ENCODE results near the gene RAB33A.

Gene RAB33A

DNA sequence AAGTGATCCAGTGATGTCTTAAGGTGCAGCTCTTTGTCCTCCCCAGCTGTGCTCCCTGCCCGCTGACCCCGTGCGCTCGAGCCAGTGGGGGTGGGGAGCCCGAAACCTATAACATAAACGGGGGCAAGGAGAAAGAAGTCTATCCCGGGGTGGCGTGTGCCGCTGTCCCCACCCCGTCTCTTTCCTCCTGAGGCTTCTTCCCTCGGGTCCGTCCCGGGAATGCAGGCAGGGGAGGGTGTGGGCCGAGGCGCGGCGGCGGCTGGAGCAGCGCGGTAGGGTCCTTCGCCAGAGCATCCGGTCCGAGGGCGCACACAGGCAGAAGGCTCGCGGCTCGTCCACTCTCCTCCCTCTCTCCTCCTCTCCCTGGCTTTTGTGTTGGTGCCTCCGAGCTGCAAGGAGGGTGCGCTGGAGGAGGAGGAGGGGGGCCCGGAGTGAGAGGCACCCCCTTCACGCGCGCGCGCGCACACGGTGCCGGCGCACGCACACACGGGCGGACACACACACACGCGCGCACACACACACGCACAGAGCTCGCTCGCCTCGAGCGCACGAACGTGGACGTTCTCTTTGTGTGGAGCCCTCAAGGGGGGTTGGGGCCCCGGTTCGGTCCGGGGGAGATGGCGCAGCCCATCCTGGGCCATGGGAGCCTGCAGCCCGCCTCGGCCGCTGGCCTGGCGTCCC is at the start of gene RAB33A:
Gene RAB33A (plus strand): TSS at position 517 of the 681 bp plus-strand sequence. CDS start 101 bp downstream, at position 618.
- no peak for DNase-seq

DNA sequence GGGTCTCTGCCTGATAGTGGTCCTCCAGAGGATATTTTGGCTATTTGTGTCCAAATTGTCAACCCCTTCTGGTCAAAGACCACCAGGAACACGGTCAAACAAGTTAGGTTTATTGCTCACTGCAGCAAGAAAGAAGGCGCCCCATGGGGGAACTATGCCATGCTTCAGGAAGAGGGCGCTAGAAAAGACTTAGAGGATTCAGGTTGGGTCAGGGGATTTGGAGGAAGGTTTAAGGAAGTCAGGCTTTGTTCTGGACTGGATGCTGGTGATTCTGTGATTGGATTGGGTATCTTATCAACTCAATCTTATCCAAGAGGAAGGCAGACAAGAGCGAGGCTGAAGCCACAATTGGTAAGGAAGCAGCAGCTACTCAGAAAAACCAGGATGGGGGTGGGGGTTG is 47.2 kb upstream of the RAB33A start:
- no peak for DNase-seq

DNA sequence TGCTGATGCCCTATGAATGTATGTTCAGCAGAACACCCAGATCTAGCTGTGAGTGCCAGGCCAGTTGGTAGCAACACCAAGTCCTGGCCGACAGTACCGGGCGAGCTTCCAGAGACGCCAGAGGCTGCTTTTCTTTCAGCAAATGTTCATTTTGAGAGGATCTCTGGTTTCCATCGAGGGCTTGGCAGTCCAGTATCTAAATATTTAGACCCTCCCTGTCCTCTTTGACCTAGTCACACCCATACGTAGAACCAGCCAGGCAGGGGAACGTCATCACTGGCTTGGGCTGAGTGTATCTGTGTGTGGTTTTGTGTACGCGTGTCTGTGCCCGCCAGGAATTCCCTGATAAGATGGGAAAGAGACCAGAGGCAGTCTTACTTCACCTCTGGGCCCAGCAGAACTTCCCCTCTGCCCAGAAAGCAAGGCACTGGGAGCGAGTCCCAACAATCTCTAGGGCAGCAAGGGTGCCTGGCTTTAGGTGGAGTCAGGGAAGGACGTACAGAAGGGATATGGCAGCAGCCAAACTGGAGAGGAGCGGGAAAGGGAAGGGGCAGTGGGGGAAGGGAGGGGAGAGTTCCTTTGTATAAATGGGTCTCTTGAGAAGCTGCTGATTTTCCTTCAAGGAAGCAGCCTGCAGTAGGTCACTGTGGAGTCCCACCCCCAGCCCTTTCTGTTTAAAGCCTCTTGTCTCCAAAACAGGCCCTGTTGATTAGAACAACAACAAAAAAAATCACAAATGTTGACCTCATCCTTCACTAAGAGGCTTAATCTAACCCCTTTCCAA is 46.5 kb upstream of the RAB33A start:
- DNase-seq, result no peak

DNA sequence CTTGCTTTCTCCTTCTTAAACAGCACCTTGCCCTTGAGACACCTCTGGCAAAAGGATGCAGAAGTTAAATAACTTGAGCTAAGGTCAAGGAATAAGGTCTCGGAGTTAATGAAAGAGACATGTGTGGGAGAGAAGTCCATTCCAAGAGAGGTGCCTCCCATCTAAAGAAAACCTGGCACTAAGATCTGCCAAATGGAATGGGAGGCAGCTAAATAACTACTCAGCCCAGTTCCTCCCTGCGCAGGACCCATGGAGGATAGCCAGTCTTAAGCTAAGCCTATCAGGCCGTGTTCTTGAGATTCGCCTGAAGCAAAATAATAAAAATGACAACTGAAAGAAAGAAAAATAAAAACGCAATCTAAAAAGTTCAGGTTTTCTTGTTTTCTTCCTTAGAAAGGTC is 40.8 kb upstream of the RAB33A start:
- DNase-seq, result no peak

DNA sequence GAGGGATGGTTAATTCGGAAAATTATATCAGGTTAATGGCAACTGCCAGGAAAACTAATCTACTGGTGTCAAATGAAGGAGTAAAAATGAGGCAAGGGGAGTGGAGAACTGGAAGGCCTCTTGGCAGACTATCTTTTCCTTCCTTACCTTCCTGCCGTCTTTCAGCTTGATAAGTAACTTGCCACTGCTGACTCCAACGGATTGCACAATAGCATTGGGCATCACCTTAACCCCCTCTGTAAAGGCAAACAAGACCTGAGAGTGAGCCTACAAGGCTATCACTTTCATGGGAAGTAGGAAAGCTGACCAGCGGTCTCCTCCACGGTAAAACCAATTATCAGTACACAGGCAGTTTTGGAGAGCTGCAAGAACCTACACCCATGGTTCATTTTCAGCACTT is 35.3 kb upstream of the RAB33A start:
- no peak for DNase-seq

DNA sequence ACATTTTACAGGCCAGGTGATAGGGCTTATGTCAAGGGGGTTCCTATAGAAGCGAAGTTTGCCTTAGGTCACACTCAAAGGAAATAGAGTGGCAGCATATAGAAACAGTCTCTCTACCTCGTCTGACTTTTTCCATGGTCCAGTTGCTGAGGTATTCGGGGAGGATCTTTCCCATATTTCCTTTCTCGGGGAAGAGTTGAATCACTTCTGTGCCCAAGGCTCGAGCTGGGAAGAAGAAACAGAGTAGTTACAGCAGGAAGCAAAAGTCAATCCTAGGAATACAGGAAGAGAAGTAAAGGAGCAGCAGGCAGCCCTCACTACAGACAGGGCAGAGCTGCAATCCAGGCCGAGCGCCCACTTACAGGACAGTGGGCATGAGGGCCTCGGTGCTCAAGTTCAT is 34.8 kb upstream of the RAB33A start:
- DNase-seq, result no peak

DNA sequence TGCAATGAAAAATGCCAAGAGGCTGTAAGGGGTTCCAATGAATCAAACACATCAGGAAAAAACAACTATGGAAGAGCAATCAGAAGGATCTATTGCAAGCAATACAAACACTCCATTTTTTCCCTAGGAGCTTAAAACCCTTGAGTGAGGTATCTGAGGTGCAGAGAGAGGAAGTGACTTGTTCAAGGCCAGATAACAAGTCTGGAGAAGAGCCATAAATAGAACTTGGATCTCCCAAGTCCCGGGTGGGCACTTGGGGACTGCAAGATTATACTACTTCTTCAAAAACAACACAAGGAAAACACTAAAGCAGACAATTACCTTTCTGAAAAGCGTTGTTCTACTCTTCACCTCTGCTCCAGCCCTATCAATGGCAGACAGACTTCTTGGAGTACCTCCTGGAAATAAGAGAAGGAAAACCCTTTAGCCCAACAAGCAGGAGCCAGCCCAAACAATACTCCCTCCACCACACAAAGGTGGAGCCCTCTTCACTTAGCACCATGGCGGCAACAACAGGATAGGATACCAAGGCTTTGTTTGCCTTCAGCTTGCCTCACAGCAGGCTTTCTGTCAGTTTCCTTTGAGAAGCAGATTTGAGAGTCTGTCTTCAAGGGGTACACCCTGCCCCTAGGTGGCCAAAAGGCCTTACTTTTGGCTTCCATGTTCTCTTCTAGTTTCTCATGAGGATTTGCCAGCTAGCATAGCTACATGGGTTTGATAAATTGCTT is 32.1 kb upstream of the RAB33A start:
- no peak for DNase-seq

DNA sequence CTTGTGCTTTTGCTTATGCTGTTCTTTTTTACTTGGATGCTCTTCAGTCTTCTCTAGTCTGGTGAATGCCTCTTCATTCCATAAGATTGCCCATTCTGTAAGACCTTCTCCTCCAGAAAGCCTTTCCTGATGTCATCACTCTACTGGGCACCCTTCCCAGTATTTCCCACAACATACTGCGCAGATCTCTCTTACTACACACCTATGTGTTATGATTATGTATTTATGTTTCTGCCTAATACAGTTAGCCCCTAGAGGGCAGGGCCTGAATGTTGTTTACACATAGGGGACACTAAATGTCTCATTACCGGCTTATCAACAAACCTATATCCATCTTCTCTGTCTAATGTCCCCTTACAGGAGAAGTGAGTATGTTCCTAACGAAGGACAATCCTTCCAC is 27.3 kb upstream of the RAB33A start:
- peak; percentile 34 for DNase-seq

DNA sequence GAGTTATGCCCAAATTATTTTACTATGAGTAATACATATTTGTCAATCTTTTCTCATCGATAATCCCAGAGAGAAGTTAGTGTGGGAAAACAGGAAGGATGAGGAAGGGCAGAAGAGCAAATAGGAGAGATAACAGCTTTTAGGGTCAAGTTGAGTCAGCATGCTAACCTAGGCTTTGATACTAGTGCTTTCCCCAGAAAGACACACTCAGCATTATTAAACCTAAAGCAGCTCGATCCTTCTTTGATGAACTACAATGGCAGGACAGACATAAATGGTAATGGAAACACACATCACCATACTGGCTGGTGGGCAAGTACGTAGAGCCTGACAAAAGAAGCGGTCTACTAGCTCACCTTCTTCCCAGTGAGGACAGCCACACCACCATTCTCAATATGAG is 26.6 kb upstream of the RAB33A start:
- DNase-seq, result no peak

DNA sequence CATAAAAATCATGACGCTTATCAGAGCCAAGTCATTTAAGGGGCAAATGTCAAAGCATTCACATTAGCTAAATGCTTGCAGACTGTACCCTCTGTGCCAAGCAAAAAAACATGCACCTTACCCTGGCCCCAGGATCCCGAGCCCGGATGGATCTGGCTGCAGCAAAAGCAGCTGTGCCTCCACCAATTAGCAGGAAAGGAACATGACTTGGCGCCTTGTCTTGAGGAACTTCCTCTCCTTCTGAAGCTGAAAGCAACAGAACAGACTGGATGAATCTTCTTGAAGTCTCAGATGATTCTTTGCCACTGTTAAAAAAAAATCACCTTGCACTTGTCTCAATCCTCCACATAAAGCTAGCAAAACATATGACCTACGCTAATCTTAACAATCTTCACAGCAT is 24.1 kb upstream of the RAB33A start:
- DNase-seq, result no peak

DNA sequence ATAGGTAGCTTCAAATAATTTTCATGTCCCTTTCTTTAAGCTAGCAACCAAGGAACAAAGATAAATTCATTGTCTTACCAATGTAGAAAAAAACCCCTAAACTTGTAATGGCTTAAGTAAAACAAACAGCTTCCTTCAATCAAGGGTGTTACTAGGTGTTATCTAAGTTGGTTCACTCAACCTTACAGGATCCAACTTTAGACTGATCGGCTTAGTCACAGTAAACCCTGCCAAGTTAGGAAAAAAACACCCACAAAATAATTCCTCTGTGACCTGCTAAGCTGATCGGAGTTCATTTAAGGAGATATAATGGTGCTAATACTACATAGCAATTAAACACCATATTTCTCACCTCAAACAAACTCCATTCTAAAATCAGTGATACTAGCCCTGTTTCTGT is 16.2 kb upstream of the RAB33A start:
- DNase-seq, result no peak

DNA sequence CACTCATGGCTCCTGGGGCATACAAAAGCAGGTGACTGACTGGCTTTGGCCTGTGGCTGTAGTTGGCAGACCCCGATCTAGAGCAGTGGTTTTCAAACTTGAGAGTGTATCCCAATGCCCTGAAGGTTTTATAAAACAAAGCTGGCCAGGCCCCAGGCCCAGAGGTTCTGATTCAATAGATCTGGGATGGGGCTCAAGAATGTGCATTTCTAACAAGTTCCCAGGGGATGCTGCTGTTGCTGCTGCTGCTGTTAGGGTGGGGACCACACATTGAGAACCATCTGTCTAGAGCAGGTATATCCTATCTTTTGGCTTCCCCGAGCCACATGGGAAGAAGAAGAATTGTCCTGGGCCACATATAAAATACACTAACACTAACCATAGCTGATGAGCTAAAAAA is 13.5 kb upstream of the RAB33A start:
- no peak for DNase-seq

DNA sequence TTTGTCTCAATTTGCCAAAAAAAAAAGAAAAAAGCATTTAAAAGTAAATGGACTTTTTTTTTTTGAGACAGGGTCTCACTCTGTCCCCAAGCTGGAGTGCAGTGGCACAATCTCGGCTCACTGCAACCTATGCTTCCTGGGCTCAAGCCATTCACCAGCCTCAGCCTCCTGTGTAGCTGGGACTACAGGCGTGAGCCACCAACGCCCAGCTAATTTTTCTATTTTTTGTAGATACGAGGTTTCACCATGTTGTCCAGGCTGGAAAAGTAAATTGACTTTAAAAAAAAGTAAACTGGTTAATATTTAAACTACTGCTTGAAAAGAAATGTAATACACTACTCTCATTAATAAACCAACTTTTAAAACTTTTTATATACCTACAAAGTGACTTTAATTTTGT is 12.0 kb upstream of the RAB33A start:
- no peak for DNase-seq

DNA sequence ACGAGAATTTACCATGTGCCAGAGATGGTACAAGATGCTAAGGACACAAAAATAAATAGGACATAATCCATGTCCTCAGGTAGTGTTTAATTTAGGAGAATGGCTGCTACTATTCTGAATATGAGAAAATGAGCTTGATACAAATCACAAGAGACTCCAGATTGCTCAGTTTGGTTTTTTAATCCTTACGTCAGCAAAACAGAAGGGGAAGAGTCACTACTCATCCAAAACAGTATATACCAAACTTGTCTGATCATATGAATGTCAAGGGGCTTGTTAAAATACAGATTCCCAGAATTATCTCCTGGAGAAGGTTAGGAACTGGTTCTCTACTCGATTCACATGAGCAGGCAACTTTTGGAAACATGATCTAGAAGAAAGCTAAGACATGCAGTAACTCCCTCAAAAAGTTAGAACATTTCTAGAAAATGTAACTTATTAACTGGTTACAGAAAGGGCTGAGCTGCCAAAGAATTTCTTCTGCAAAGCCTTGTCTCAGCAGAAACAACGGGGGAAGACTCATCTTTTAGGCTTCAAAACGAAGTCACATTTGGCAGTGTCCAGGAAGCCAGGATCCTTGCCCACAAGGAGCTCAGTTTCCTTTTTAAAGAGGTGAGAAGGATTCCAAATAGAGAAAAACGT is 9.5 kb upstream of the RAB33A start:
- no peak for DNase-seq

DNA sequence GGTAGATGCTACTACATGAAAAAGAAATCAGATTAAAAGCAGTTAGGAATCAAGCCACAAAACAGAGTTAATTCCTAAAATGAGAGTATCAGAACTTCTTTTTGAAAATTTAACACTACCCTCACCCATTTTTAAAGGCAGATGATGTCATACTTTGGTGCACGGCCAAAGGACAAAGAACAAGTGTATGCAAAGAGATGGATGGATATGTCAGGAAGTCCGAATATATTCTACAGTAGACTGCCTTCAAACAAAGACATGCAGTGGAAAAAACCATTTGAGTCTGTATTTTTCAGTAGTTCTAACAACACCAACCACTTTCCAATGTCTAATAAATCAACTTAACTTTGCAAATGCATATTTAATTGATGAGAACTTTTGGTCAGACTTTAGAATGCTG is 8.4 kb upstream of the RAB33A start:
- DNase-seq, result no peak

DNA sequence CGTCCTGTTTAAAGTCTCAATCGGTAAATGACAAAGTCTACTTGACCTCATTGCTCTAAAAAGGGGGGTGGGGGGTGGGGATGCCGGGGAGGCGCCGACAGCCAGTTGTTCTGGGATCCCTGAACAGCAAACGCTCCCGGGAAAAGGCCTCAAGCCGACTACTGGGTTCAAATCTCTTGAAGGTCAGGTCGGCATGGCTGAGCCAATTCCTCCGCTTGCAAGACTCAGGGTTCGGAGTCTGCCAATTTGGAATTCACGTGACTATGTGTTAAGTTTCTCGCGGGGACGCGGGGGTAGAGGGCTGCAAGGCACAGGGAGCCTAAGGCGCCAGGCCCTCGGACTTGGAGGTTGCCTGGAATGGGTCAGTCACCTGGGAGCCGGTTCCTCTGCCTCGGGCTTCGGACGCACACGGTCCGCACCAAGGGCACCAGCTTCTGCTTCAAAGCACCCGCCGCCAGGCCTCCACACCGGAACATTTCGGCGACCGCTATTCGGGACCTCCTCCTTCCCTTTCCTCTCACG is 6.5 kb upstream of the RAB33A start:
- DNase-seq, result no peak

DNA sequence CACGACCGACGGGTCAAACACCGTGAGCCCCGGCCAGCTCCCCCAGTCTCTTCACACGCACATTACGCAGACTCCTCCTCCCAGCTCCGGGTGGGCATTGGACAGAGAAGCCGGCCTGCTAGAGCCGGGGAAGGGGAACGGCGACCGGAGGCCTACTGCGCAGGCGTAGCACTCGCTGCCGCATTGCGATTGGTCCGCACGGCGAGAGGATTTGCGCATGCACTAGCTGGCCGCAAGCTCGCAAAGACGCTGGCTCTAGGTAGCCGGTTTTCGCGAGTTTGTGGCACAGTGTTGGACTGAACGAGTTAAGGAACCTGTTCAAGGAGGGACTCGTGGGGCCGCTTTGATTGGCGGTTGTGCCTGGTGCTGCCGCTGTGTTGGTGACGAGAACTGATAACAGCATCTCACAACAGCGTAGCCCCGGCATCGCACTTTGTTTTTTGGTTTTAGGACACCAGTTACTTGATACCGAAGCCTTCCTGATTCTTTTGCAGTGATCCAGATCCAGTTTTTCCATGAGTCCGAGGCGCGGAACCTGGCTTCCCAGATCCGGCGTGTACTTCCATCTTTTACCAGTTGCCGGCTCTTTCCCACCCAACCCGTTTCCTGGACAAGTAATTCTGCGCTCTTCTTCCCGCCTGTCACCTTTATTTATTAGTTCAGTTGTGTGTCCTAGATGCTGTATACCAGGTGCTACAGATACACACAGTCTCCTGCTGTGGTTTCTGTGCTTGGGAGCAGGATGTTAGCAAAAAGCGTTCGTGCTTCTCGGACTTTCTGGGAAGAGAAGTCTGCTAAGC is 5.9 kb upstream of the RAB33A start, which contains the start of gene AIFM1:
Gene AIFM1 (minus strand): TSS at position 139 of the 800 bp plus-strand sequence. CDS start 185 bp downstream, outside the sequence.
- peak; percentile 94 for DNase-seq

DNA sequence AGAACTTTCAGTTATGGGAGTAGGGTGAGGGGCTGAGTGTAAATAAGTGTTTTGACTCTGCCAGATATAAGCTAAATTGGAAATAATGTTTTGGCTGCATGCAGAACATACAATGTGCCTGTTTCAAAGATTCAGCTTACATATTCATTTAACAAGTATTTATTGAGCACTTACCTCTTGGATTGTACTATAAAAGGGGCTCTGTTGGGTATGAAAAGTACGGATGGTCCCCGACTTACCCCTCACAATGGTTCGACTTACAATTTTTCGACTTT is 5.3 kb upstream of the RAB33A start:
- no peak for DNase-seq

DNA sequence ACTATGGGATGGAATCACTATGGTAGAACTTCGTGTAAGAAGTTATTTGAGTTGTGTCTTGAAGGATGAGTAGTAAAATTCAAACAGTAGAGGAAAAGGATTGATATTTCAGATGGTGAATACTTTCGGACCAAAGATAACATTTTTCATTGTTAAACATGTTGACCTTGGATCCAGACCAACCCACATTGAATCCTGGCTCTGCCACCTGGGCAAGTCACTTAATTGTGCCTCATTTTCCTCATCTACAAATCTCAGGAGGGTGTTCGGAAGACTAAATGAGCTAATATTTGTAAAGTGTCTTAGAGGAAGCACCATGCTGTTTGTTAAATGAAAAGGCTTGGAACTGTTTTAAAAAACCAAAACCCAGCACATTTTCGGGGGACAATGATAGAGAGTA is 4.7 kb upstream of the RAB33A start:
- DNase-seq, result no peak

DNA sequence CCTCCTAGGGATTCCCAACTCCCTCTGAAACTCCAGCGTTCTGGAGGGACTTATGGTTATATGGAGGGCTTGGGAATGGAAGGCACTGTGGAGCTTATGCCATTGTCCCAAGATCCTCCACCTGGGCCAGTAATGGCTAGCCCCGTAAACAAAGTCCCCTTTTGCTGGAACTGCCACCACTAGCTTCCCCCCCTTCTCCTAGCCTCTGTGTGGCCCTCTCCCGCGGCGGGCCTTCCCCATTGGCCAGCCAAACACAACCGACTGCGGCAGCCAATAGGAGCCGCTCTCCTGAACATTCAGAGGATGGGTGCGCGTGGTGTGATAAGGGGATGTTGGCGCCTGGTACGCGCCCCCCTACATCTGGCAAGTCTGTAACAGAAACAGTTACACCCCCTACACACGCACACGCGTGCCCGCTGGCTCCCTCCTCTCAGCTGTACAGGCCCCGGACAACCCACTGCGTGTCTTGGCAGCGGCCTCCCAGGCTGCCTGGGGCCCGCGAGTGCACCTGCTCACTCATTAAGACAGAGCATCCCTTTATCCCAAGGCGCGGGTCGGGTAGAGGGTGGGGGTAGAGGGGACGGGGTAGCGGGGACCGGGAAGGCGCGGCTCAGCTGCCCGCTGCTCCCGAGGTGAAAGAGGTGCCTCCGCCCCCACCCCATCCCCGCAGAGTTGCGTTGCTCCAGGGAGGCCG is 863 bp upstream of the RAB33A start:
- DNase-seq, result no peak

DNA sequence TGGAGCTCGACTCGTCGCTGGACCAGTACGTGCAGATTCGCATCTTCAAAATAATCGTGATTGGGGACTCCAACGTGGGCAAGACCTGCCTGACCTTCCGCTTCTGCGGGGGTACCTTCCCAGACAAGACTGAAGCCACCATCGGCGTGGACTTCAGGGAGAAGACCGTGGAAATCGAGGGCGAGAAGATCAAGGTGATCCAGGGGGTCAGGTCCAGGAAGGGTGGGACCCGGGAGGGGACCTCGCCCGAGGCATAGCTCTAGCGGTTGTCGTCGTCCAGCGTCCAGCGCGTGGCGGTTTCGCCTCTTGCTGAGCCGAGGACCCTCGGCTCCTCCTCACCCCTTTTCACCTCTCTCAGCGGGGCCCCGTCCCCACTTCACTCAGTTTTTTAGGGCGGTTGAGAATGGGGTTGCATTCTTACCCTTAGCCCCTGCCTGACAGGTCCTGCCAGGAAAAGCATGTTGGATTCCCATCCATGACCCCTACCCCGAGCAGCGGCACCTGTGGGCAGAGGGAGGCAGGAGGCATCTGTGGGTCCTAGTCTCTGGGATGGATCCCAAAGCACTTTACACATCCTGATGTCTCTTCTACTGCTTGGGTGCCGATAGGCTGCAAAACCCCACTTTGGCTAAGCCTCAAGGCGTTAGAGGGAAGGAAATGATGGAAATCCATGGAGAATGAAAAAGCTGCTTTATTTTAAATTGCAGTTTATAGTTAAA is 524 bp downstream of the RAB33A start:
- DNase-seq, result no peak

All from fibroblast of skin of right quadriceps (primary cell).